ENCODE data around the gene GAS6. TPM values are rescaled to one million over a fixed set of nuclear protein-coding genes. Genes with fewer than 3 reads are reported as not detected.
A peak's percentile ranks its signal among the peaks of the same experiment; 100 is the strongest.

The GAS6 gene
- total and polyA plus RNA-seq, 9 of the 15 experiments (the other 6 are each of a cell fraction or from before 2014, with no cell fraction given): 0.14 to 9.7 (median 4.7) TPM; not detected in 1

DNA sequence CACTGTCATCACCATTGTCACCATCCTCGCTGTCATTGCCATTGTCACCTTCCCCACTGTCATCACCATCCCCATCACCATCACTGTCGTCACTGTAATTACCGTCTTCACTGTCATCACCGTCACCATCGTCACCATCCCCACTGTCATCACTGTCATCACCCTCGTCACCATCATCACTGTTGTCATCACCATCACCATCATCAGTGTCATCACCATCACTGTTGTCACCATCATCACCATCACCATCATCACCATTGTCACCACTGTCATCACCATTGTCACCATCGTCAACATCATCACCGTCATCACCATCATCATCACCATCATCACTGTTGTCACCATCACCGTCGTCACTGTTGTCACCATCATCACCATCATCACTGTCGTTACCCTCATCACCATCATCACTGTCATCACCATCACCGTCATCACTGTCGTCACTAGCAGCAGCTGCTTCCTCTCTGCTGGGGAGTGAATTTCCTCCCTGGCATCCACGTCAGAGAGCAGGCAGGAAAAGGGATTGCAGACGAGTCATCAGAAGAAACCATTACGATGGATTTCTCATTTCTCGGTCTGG is 77.5 kb downstream of the GAS6 start (continued):
- TF ChIP-seq, protein P1, sequence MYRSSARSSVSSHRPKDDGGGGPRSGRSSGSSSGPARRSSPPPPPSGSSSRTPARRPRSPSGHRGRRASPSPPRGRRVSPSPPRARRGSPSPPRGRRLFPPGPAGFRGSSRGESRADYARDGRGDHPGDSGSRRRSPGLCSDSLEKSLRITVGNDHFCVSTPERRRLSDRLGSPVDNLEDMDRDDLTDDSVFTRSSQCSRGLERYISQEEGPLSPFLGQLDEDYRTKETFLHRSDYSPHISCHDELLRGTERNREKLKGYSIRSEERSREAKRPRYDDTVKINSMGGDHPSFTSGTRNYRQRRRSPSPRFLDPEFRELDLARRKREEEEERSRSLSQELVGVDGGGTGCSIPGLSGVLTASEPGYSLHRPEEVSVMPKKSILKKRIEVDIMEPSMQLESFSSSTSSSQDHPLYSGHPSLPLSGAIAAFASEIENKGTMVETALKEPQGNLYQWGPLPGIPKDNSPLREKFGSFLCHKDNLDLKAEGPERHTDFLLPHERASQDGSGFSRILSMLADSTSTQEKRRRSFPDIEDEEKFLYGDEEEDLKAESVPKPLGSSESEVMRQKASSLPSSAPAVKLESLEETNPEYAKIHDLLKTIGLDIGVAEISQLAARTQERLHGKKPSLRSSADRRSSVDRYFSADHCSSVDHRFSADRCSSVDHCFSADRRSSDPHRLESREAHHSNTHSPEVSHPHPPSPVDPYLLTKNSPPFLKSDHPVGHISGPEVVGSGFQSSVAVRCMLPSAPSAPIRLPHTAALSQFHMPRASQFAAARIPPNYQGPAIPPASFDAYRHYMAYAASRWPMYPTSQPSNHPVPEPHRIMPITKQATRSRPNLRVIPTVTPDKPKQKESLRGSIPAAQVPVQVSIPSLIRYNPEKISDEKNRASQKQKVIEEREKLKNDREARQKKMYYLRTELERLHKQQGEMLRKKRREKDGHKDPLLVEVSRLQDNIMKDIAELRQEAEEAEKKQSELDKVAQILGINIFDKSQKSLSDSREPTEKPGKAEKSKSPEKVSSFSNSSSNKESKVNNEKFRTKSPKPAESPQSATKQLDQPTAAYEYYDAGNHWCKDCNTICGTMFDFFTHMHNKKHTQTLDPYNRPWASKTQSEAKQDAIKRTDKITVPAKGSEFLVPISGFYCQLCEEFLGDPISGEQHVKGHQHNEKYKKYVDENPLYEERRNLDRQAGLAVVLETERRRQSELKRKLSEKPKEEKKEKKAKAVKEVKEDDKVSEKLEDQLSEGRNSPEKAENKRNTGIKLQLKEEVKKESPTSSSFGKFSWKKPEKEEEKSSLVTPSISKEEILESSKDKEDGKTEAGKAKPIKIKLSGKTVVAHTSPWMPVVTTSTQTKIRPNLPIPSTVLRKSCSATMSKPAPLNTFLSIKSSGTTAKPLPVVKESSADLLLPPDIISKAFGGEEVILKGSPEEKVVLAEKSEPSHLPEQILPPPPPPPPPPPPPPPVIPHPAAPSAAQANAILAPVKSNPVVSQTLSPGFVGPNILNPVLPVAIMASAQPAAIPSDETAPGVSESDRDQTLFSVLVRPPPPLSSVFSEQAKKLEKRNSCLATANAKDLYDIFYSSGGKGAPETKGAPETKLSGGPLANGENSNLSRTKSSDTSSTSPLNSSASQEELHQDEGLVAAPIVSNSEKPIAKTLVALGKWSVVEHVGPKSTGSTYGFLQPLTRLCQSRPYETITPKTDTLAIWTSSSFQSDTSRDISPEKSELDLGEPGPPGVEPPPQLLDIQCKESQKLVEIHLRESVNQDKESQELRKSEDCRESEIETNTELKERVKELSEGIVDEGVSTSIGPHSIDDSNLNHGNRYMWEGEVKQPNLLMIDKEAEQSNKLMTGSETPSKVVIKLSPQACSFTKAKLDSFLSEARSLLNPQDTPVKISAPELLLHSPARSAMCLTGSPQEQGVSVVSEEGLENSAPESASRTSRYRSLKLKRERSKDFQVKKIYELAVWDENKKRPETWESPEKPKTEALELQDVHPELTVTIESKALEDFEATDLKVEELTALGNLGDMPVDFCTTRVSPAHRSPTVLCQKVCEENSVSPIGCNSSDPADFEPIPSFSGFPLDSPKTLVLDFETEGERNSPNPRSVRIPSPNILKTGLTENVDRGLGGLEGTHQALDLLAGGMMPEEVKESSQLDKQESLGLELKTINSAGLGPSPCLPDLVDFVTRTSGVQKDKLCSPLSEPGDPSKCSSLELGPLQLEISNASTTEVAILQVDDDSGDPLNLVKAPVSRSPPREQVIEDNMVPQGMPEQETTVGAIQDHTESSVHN (IDR thresholded peaks at IDR 0.05; ENCODE audit: borderline replicate concordance in 1 of 2, low read depth in 1 of 2): peak in 1 of 2 experiments; percentile 58; a peak in 2 of 4 replicates
- TF ChIP-seq MEIS2 (IDR thresholded peaks at IDR 0.05; ENCODE audit: partially characterized antibody) (peak; percentile 69), NONO (IDR thresholded peaks at IDR 0.05; ENCODE audit: low read depth in 2 of 2, low read length in 1 of 2) (no peak), NCOA2 (IDR thresholded peaks at IDR 0.05; ENCODE audit: partially characterized antibody in 2 of 2) (peak in 1 of 2 experiments; percentile 59), MTA1 (IDR thresholded peaks at IDR 0.05; ENCODE audit: borderline replicate concordance) (no peak)
- TF ChIP-seq, protein P2, sequence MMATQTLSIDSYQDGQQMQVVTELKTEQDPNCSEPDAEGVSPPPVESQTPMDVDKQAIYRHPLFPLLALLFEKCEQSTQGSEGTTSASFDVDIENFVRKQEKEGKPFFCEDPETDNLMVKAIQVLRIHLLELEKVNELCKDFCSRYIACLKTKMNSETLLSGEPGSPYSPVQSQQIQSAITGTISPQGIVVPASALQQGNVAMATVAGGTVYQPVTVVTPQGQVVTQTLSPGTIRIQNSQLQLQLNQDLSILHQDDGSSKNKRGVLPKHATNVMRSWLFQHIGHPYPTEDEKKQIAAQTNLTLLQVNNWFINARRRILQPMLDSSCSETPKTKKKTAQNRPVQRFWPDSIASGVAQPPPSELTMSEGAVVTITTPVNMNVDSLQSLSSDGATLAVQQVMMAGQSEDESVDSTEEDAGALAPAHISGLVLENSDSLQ (IDR thresholded peaks at IDR 0.05): no peak
- TF ChIP-seq, protein P3, sequence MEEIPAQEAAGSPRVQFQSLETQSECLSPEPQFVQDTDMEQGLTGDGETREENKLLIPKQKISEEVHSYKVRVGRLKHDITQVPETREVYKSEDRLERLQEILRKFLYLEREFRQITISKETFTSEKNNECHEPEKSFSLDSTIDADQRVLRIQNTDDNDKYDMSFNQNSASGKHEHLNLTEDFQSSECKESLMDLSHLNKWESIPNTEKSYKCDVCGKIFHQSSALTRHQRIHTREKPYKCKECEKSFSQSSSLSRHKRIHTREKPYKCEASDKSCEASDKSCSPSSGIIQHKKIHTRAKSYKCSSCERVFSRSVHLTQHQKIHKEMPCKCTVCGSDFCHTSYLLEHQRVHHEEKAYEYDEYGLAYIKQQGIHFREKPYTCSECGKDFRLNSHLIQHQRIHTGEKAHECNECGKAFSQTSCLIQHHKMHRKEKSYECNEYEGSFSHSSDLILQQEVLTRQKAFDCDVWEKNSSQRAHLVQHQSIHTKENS (CRISPR knock-in tag; IDR thresholded peaks at IDR 0.05): no peak
- TF ChIP-seq, protein P4, sequence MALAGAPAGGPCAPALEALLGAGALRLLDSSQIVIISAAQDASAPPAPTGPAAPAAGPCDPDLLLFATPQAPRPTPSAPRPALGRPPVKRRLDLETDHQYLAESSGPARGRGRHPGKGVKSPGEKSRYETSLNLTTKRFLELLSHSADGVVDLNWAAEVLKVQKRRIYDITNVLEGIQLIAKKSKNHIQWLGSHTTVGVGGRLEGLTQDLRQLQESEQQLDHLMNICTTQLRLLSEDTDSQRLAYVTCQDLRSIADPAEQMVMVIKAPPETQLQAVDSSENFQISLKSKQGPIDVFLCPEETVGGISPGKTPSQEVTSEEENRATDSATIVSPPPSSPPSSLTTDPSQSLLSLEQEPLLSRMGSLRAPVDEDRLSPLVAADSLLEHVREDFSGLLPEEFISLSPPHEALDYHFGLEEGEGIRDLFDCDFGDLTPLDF (CRISPR knock-in tag; IDR thresholded peaks at IDR 0.05): no peak

Measured in K562 (cell line).